ENCODE results near the gene CPO. TPM values are rescaled to one million over a fixed set of nuclear protein-coding genes. Genes with fewer than 3 reads are reported as not detected.

The CPO gene
- total and polyA plus RNA-seq, 2 experiments from 2014 or later = not detected

DNA sequence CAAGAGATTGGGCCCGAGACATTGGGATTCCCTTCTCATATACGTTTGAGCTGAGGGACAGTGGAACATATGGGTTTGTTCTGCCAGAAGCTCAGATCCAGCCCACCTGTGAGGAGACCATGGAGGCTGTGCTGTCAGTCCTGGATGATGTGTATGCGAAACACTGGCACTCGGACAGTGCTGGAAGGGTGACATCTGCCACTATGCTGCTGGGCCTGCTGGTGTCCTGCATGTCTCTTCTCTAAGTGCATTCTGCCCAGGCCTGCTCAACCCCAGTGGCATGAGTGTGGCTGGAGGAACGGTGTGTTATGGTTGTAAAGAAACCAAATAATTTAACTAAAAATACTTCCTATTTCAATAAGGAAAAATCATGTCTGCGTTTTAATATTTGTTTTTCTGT lies 29.9 kb downstream of the CPO start:
- Histone ChIP-seq H3K9me2 (replicated peaks; ENCODE audit: insufficient read depth) (no peaks in the 10 kb centered on the region), H3K36me3 (replicated peaks; ENCODE audit: insufficient read depth, low read depth) (no peaks in the 10 kb centered on the region), H4K20me1 (ENCODE audit: insufficient read depth, poor library complexity, severe bottlenecking) (no peaks in the 10 kb centered on the region), H3K4me2 (no peak overlapping the region), H3K9me3 (ENCODE audit: low read depth) (no peaks in the 10 kb centered on the region), H3K27ac (no peak overlapping the region), H3K79me2 (no peaks in the 10 kb centered on the region), H3K4me3 (no peak overlapping the region), H3K4me1 (ENCODE audit: insufficient read depth) (peaks cover 6% of the 10 kb centered on the region), H3K27me3 (no peaks in the 10 kb centered on the region), H2AFZ (no peak overlapping the region)
- no peak for DNase-seq (ENCODE audit: low spot score)
- WGBS (ENCODE audit: low lambda C conversion rate, missing lambda C conversion rate) = 89% methylated on average over 6 of the region's 6 CpGs
- TF ChIP-seq EZH2 (IDR thresholded peaks at IDR 0.05; ENCODE audit: borderline replicate concordance) (no peak), EZH2phosphoT487 (IDR thresholded peaks at IDR 0.05; ENCODE audit: low read depth, severe bottlenecking, unreplicated experiment) (no peak)
- TF ChIP-seq, protein P1, sequence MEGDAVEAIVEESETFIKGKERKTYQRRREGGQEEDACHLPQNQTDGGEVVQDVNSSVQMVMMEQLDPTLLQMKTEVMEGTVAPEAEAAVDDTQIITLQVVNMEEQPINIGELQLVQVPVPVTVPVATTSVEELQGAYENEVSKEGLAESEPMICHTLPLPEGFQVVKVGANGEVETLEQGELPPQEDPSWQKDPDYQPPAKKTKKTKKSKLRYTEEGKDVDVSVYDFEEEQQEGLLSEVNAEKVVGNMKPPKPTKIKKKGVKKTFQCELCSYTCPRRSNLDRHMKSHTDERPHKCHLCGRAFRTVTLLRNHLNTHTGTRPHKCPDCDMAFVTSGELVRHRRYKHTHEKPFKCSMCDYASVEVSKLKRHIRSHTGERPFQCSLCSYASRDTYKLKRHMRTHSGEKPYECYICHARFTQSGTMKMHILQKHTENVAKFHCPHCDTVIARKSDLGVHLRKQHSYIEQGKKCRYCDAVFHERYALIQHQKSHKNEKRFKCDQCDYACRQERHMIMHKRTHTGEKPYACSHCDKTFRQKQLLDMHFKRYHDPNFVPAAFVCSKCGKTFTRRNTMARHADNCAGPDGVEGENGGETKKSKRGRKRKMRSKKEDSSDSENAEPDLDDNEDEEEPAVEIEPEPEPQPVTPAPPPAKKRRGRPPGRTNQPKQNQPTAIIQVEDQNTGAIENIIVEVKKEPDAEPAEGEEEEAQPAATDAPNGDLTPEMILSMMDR (IDR thresholded peaks at IDR 0.05; ENCODE audit: poor library complexity) = no peak

DNA sequence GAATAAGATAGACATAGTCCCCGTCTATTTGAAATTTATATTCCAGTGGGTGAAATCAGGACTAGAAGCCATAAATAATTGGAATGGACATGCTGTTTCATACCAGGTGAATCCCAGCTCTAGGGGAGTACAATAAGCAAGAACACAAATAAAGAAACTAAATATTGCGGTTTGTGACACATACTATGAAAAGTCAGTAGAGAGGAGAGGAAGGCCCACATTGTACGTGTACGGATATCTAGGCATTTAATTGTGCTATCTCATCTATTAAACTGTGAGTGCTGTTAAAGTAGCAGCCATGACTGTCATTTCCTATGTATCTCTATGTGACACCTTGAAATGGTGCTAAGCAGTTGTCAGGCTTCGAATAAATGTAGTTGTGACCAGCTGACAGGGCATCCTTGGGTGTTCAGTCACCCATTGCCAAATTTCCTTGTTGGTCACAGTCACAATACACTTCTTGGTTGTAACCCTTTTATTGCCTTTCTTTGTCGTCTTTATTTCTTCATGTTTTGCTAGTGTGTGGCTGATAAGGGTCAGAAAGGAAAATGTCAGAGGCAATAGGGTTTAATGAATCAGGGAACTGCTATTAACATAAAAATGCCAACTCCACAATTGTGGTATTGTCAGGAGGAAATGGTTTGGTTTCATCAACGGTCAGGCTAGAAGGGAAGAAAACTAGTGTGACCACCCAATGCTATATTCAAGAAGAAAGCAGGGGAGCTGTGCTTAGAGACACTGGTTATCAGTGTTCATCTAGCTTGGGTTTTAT lies 31.5 kb downstream of the CPO start:
- Histone ChIP-seq H3K9me3 (ENCODE audit: low read depth) (no peaks in the 10 kb centered on the region), H3K27ac (no peak overlapping the region), H2AFZ (no peak overlapping the region), H3K4me3 (no peak overlapping the region), H3K4me1 (ENCODE audit: insufficient read depth) (peaks cover 6% of the 10 kb centered on the region), H3K9me2 (replicated peaks; ENCODE audit: insufficient read depth) (no peaks in the 10 kb centered on the region), H3K27me3 (no peaks in the 10 kb centered on the region), H3K4me2 (no peak overlapping the region), H3K79me2 (no peaks in the 10 kb centered on the region), H4K20me1 (ENCODE audit: insufficient read depth, poor library complexity, severe bottlenecking) (no peaks in the 10 kb centered on the region), H3K36me3 (replicated peaks; ENCODE audit: insufficient read depth, low read depth) (no peaks in the 10 kb centered on the region)
- WGBS (ENCODE audit: low lambda C conversion rate, missing lambda C conversion rate) = 86% methylated on average over 7 of the region's 7 CpGs
- DNase-seq (ENCODE audit: low spot score) = no peak
- TF ChIP-seq EZH2phosphoT487 (IDR thresholded peaks at IDR 0.05; ENCODE audit: low read depth, severe bottlenecking, unreplicated experiment) (no peak), EZH2 (IDR thresholded peaks at IDR 0.05; ENCODE audit: borderline replicate concordance) (no peak)
- TF ChIP-seq, protein P1 (IDR thresholded peaks at IDR 0.05; ENCODE audit: poor library complexity) = no peak

DNA sequence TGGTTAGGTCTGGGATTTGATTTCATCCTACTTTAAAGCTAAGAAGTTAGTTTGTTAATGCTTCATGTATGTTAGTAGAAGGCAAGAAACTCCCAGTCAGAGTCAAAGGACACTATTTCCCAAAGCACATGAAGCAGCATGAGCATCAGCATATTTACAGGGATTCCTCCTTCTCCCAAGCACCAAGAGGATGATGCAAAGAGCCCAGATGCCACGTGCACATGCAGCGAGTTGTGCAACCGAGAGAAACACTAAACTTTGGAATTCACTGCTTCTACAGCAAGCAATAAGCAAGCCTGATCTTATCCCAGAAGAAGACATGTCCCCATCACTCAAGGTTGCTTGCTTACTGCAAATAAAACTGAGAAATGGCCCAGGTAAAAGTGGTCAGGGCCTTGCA lies 32.5 kb downstream of the CPO start:
- no peaks in the 10 kb centered on the region for H3K79me2 ChIP-seq
- peak; percentile 15 for DNase-seq (ENCODE audit: low spot score)
- no peak overlapping the region for H3K27ac ChIP-seq
- no peaks in the 10 kb centered on the region for H3K27me3 ChIP-seq
- H3K4me2 ChIP-seq = no peak overlapping the region
- H3K9me3 ChIP-seq (ENCODE audit: low read depth) = no peaks in the 10 kb centered on the region
- H3K4me1 ChIP-seq (ENCODE audit: insufficient read depth) = peaks cover 6% of the 10 kb centered on the region
- no peaks in the 10 kb centered on the region for H3K36me3 ChIP-seq (replicated peaks; ENCODE audit: insufficient read depth, low read depth)
- no peaks in the 10 kb centered on the region for H4K20me1 ChIP-seq (ENCODE audit: insufficient read depth, poor library complexity, severe bottlenecking)
- WGBS (ENCODE audit: low lambda C conversion rate, missing lambda C conversion rate) = 67% methylated on average over 3 of the region's 3 CpGs
- TF ChIP-seq EZH2phosphoT487 (IDR thresholded peaks at IDR 0.05; ENCODE audit: low read depth, severe bottlenecking, unreplicated experiment) = no peak
- TF ChIP-seq EZH2 (IDR thresholded peaks at IDR 0.05; ENCODE audit: borderline replicate concordance) = no peak
- TF ChIP-seq, protein P1 (IDR thresholded peaks at IDR 0.05; ENCODE audit: poor library complexity) = no peak
- H2AFZ ChIP-seq = no peak overlapping the region
- no peak overlapping the region for H3K4me3 ChIP-seq
- H3K9me2 ChIP-seq (replicated peaks; ENCODE audit: insufficient read depth) = no peaks in the 10 kb centered on the region
